Stimulated activated naive B cell treated with anti-CD40 and anti-IgM and Interleukin-4, amounts not matched to agents 10 μg/mL and 1 μg/mL and 100 μg/mL, for 72 hours (primary cell): ENCODE measurements around the gene RRAD.
"Not testable (repeated sequence)": the region's sequence is repeated elsewhere in the genome, so short reads cannot be mapped to it uniquely, and the experiment has no call there.

Source experiments
- ATAC-seq, 2 donors: fragments of 150-1000 bp; cut with Tn5 transposase; replicated peaks; 2 replicates each; pipeline ENCODE4 v1.10.0; 2021; ENCODE audit warnings: moderate library complexity in 1 of 2
- DNase-seq: peaks from one replicate; pipeline ENCODE4 v3.0.0; 2021
- H3K27ac Mint-ChIP-seq: one replicate; pipeline ENCODE4 v1.8.0; 2022; ENCODE audit warnings: mild to moderate bottlenecking, mixed read lengths
- H3K27me3 Mint-ChIP-seq, 2 donors: one replicate each; pipeline ENCODE4 v1.8.0; 2022; ENCODE audit warnings: mixed read lengths in 2 of 2
- H3K36me3 Mint-ChIP-seq, 2 donors: one replicate each; pipeline ENCODE4 v1.8.0; 2022; ENCODE audit warnings: mixed read lengths in 2 of 2, mild to moderate bottlenecking in 1 of 2
- H3K4me1 Mint-ChIP-seq, 2 donors: one replicate each; pipeline ENCODE4 v1.8.0; 2022; ENCODE audit warnings: mixed read lengths in 2 of 2, mild to moderate bottlenecking in 1 of 2
- H3K4me3 Mint-ChIP-seq, 2 donors: one replicate each; pipeline ENCODE4 v1.8.0; 2022; ENCODE audit warnings: mild to moderate bottlenecking in 2 of 2, mixed read lengths in 2 of 2, moderate library complexity in 1 of 2
- H3K9me3 Mint-ChIP-seq, 2 donors: one replicate each; pipeline ENCODE4 v1.8.0; 2022; ENCODE audit warnings: mixed read lengths in 2 of 2, mild to moderate bottlenecking in 1 of 2

The RRAD gene, protein sequence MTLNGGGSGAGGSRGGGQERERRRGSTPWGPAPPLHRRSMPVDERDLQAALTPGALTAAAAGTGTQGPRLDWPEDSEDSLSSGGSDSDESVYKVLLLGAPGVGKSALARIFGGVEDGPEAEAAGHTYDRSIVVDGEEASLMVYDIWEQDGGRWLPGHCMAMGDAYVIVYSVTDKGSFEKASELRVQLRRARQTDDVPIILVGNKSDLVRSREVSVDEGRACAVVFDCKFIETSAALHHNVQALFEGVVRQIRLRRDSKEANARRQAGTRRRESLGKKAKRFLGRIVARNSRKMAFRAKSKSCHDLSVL

DNA sequence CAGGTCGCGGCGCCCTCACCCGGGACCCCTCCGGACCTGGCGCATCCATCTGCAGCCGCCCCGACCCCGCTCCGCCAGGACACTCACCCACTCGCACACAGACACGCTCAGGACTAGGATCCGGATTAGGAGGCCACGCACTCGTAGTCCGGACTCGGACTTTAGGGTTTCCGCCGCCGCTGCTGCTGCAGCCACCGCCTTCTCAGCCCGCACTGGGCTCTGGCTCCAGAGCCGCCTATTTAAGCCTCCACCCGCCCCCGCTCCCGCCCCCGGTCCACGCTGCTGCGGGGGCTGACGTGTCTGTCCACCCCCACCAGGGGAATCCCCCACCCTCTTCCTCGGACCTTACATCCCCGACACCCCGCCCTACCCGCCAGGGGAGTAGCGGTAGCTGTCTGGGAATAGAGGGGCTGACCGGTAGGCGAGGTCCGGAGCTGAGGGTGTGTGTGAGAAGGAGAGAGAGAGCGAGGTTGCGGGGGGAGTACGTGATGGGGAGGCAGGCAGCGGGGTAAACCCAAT is at the start of gene RRAD:
RRAD (minus strand) TSS at position 214 of the 519 bp plus-strand sequence. CDS start 356 bp downstream, outside the sequence.
- H3K4me1 Mint-ChIP-seq = peaks cover 28 to 43% of the 10 kb centered on the region in 2 donors
- peaks cover 2 to 15% of the 10 kb centered on the region in 2 donors for H3K36me3 Mint-ChIP-seq
- H3K27me3 Mint-ChIP-seq = peaks cover 32 to 45% of the 10 kb centered on the region in 2 donors
- H3K27ac Mint-ChIP-seq = peak within 1 kb of the TSS; percentile 69
- H3K9me3 Mint-ChIP-seq = no peaks in the 10 kb centered on the region
- no peak for DNase-seq
- ATAC-seq = peak in 1 of 2 donors; percentile 12
- H3K4me3 Mint-ChIP-seq = peak within 1 kb of the TSS; percentile 77 to 78

DNA sequence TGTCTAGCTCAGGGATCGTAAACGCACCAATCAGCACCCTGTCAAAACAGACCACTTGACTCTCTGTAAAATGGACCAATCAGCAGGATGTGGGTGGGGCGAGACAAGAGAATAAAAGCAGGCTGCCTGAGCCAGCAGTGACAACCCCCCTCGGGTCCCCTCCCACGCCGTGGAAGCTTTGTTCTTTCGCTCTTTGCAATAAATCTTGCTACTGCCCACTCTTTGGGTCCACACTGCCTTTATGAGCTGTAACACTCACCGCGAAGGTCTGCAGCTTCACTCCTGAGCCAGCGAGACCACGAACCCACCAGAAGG is 49.6 kb upstream of the RRAD start:
- not testable (repeated sequence) for DNase-seq, H3K27ac Mint-ChIP-seq, ATAC-seq, H3K4me3 Mint-ChIP-seq, H3K36me3 Mint-ChIP-seq, H3K9me3 Mint-ChIP-seq, H3K4me1 Mint-ChIP-seq
- peaks cover 8 to 24% of the 10 kb centered on the region in 2 donors for H3K27me3 Mint-ChIP-seq

DNA sequence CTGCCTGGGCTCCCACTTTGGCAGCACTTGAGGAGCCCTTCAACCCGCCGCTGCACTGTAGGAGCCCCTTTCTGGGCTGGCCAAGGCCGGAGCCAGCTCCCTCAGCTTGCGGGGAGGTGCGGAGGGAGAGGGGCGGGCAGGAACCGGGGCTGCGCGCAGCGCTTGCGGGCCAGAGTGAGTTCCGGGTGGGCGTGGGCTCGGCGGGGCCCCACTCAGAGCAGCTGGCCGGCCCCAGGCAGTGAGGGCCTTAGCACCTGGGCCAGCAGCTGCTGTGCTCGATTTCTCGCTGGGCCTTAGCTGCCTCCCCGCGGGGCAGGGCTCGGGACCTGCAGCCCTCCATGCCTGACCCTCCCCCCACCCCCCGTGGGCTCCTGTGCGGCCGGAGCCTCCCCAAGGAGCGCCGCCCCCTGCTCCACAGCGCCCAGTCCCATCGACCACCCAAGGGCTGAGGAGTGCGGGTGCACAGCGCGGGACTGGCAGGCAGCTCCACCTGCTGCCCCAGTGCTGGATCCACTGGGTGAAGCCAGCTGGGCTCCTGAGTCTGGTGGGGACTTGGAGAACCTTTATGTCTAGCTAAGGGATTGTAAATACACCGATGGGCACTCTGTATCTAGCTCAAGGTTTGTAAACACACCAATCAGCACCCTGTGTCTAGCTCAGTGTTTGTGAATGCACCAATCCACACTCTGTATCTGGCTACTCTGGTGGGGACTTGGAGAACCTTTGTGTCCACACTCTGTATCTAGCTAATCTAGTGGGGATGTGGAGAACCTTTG is 49.0 kb upstream of the RRAD start:
- H3K27ac Mint-ChIP-seq, ATAC-seq, H3K4me3 Mint-ChIP-seq, H3K9me3 Mint-ChIP-seq, DNase-seq, H3K36me3 Mint-ChIP-seq, H3K4me1 Mint-ChIP-seq: not testable (repeated sequence)
- peaks cover 8 to 24% of the 10 kb centered on the region in 2 donors for H3K27me3 Mint-ChIP-seq

DNA sequence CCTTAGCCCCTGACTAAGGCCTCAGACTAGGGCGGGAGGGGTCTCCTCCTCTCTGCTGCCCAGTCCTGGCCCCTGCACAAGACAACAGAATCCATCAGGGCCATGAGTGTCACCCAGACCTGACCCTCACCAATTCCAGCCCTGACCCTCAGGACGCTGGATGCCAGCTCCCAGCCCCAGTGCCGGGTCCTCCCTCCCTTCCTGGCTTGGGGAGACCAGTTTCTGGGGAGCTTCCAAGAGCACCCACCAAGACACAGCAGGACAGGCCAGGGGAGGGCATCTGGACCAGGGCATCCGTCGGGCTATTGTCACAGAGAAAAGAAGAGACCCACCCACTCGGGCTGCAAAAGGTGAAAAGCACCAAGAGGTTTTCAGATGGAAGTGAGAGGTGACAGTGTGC is 48.4 kb upstream of the RRAD start:
- Mint-ChIP-seq H3K4me3 (no peak overlapping the region), H3K27ac (no peak overlapping the region), H3K36me3 (no peaks in the 10 kb centered on the region), H3K4me1 (peaks cover 5 to 10% of the 10 kb centered on the region in 2 donors), H3K9me3 (no peaks in the 10 kb centered on the region), H3K27me3 (peaks cover 8 to 24% of the 10 kb centered on the region in 2 donors)
- DNase-seq = no peak
- no peak for ATAC-seq

DNA sequence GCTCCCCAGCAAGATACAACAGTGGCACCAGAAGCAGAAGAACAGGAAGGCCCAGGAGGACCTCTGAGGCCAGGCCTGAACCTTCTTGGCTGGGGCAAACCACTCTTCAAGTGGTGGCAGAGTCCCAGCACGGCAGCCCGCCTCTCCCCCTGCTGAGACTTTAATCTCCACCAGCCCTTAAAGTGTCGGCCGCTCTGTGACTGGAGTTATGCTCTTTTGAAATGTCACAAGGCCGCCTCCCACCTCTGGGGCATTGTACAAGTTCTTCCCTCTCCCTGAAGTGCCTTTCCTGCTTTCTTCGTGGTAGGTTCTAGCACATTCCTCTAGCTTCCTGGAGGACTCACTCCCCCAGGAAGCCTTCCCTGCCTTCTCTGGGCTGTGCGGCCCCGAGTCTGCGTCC is 47.6 kb upstream of the RRAD start:
- H3K4me3 Mint-ChIP-seq = no peak overlapping the region
- H3K27me3 Mint-ChIP-seq = peaks cover 8 to 24% of the 10 kb centered on the region in 2 donors
- H3K36me3 Mint-ChIP-seq = no peaks in the 10 kb centered on the region
- H3K27ac Mint-ChIP-seq = no peak overlapping the region
- H3K4me1 Mint-ChIP-seq = peaks cover 5 to 10% of the 10 kb centered on the region in 2 donors
- DNase-seq = no peak
- no peaks in the 10 kb centered on the region for H3K9me3 Mint-ChIP-seq
- ATAC-seq = no peak

DNA sequence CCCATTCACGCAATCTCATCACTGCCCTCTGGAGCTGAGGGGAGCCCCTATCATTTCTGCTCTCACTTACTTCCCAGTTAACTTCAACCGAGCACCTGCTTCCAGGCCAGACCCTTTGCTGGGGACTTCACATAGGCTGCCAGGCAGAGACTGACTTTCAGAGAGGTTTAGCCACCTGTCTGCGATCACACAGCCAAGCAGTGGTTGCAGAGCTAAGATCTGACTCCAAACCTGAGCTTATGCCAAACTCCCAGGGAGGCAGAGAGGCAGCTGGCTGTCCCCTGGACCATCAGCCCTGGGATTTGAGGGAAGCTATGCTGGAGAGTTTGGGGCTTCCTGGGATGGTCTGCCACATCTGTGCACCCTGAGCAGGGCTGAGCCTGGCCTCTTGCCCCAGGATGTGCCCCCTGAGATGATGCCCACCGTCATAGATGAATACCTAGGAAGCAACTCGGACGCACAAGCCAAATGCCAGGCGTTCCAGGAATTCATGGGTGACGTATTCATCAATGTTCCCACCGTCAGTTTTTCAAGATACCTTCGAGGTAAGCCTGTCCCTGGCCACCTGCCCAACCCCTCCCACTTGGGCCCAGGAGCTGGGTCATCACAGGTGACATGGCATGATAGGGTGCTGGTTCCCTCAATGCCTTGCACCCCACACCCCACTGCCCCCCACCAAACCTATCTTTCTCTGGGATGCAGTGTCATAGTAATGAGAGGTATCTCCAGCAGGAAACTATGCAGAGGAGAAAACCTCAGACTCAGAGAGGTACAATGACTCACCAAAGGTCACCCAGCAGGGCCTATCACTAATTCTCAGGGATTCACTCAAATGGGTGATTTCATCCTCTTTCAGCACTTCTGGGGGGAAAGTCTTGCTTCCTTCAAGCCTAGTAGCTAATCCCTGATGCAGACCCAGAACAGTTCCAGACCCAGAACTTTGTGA is 45.7 kb upstream of the RRAD start:
- H3K4me3 Mint-ChIP-seq = no peak overlapping the region
- H3K27ac Mint-ChIP-seq = no peak overlapping the region
- no peaks in the 10 kb centered on the region for H3K36me3 Mint-ChIP-seq
- H3K4me1 Mint-ChIP-seq = peaks cover 2 to 4% of the 10 kb centered on the region in 2 donors
- ATAC-seq (no peak), DNase-seq (no peak)
- peaks cover 0 to 9% of the 10 kb centered on the region in 2 donors for H3K27me3 Mint-ChIP-seq
- no peaks in the 10 kb centered on the region for H3K9me3 Mint-ChIP-seq

DNA sequence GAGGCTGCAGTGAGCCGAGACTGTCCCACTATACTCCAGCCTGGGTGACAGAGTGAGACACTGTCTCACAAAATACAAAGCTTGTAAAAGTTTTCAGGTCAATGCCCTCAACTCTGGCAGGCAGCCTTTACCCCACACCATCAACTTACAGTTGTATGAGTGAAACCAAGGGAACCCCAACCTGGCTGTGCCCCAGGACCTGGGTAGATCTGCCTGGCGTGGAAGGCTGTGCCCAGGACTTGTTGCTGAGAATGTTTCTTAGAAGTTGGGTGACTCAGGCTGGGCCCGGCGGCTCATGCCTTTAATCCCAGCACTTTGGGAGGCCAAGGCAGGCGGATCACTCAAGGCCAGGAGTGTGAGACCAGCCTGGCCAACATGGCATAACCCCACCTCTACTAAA is 43.5 kb upstream of the RRAD start:
- H3K36me3 Mint-ChIP-seq = no peaks in the 10 kb centered on the region
- DNase-seq (no peak), ATAC-seq (no peak)
- no peaks in the 10 kb centered on the region for H3K9me3 Mint-ChIP-seq
- no peaks in the 10 kb centered on the region for H3K4me1 Mint-ChIP-seq
- no peak overlapping the region for H3K4me3 Mint-ChIP-seq
- H3K27me3 Mint-ChIP-seq = peaks cover 9 to 16% of the 10 kb centered on the region in 2 donors
- H3K27ac Mint-ChIP-seq = no peak overlapping the region

DNA sequence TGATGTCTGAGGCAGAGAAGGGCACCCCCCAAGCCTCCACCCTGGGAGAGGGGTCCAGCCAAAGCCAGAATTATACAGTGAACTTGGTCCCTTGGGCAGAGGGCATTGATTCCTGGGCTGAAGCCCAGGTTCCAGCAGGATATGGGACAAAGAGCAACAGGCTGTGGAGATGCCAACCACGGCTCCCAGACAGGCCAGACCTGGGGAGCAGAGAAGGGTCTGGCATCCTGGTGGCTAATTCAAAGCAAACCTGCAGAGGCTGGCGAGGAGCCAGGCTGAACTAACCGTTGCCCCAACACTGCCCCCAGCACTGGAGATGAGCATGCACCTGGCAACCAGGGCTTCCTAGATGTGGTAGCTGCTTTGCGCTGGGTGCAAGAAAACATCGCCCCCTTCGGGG is 38.7 kb upstream of the RRAD start:
- Mint-ChIP-seq H3K36me3 (no peaks in the 10 kb centered on the region), H3K27me3 (peaks cover 14 to 18% of the 10 kb centered on the region in 2 donors), H3K9me3 (no peaks in the 10 kb centered on the region), H3K4me3 (no peak overlapping the region), H3K4me1 (peaks cover 9 to 17% of the 10 kb centered on the region in 2 donors), H3K27ac (no peak overlapping the region)
- ATAC-seq = no peak
- no peak for DNase-seq

DNA sequence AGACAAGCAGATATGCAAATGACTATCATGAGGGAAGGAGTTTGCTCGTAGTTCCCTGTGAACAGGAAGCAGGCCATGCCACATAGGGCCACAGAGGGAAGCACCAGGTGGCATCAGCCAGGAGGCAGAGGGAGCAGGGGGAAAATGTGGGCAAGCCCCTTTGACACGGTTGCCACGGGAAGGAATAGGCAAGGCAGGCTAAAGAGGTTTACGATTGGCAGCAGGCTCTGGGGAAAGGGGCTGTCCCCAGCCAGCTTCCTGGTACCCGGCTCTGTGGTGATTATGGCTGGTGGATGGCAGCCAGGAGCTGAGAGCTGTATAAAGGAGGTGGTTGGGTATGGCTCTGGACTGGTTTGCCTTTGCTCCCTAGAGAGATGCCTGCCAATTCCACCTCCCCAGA is 36.6 kb upstream of the RRAD start:
- Mint-ChIP-seq H3K27ac (peak overlapping the region; percentile 9), H3K4me3 (peak overlapping the region in 1 of 2 donors; percentile 49), H3K36me3 (no peaks in the 10 kb centered on the region), H3K27me3 (peaks cover 22 to 30% of the 10 kb centered on the region in 2 donors), H3K4me1 (peaks cover 12 to 22% of the 10 kb centered on the region in 2 donors), H3K9me3 (no peaks in the 10 kb centered on the region)
- DNase-seq = no peak
- peak; percentile 53 to 63 for ATAC-seq

DNA sequence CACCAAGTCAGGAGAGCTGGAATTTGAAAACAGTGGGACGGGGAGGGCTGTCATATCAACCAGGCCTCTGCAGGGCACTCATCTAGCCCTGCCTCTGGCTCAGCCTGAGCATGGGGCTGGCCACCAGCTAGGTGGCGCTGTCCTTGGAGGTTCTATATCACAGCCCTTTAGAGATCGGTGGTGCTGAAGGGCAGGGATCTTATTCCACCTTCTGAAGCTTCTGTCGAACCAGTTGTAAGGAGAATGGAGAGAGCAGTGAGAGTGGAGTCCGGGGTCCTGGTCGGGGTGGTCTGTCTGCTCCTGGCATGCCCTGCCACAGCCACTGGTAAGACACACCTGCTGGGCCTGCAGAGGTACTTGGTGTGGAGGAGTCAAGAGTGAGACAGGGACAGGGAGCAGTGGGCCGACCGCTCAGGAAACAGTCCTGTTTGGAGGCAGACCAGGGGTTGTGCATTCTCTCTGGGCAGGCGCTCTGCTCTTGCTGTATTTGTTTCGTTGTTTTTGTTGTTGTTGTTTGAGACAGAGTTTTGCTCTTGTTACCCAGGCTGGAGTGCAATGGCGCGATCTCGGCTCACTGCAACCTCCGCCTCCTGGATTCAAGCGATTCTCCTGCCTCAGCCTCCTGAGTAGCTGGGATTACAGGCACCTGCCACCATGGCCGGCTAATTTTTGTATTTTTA is 35.9 kb upstream of the RRAD start, which contains the start of gene CES3:
CES3 (plus strand) TSS at position 202 of the 680 bp plus-strand sequence; CDS start at position 244, 42 bp downstream.
- ATAC-seq (peak; percentile 91 to 96), DNase-seq (peak; percentile 46)
- H3K27ac Mint-ChIP-seq = peak within 1 kb of the TSS; percentile 9
- H3K36me3 Mint-ChIP-seq = no peaks in the 10 kb centered on the region
- H3K9me3 Mint-ChIP-seq = no peaks in the 10 kb centered on the region
- H3K4me3 Mint-ChIP-seq = peak within 1 kb of the TSS; percentile 49 to 68
- H3K4me1 Mint-ChIP-seq = peaks cover 12 to 22% of the 10 kb centered on the region in 2 donors
- peaks cover 22 to 30% of the 10 kb centered on the region in 2 donors for H3K27me3 Mint-ChIP-seq

DNA sequence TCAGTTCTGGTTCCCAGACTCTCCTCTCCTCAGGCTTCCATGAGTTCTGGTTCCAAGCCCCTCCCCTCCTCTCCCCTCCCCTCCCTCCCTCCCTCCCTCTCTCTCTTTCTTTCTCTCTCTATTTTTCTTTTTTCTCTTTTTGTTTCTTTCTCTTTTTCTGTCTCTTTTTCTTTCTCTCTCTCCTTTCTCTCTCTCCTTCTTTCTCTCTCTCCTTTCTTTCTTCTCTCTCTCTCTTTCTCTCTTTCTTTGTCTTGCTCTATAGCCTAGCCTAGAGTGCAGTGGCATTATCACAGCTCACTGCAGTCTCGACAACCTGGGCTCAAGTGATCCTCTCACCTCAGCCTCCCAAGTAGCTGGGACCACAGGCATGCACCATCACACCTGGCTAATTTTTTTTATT is 34.9 kb upstream of the RRAD start:
- Mint-ChIP-seq H3K36me3 (no peaks in the 10 kb centered on the region), H3K27ac (no peak overlapping the region), H3K9me3 (no peaks in the 10 kb centered on the region), H3K27me3 (peaks cover 22 to 28% of the 10 kb centered on the region in 2 donors), H3K4me3 (no peak overlapping the region), H3K4me1 (peaks cover 12 to 22% of the 10 kb centered on the region in 2 donors)
- ATAC-seq (no peak), DNase-seq (no peak)

DNA sequence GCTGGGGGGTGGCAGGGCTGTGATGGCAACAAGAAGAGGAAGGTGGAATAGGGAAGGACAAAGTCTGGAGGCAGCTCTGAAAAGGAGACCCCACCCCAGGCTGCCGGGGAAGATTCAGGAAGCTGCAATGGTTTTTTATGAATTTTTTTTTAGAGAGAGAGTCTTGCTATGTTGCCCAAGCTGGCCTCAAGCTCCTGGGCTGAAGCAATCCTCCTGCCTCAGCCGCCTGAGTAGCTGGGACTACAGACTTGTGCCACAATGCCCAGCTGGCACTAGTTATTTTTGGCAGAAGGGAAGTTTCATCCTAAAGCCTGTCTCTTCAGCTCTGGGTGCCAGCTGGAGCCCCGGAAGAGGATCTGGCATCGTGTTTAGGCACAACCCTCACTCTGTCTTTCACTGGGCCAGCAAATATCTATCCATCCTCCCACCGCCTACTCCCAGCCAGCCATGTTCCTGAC is 34.4 kb upstream of the RRAD start:
- no peaks in the 10 kb centered on the region for H3K36me3 Mint-ChIP-seq
- no peak overlapping the region for H3K27ac Mint-ChIP-seq
- ATAC-seq (no peak), DNase-seq (no peak)
- H3K4me3 Mint-ChIP-seq = no peak overlapping the region
- H3K27me3 Mint-ChIP-seq = peaks cover 17 to 23% of the 10 kb centered on the region in 2 donors
- peaks cover 12 to 22% of the 10 kb centered on the region in 2 donors for H3K4me1 Mint-ChIP-seq
- H3K9me3 Mint-ChIP-seq = no peaks in the 10 kb centered on the region
